H1 (cell line): ENCODE measurements around the gene NEDD4L.

ENCODE experiments used
- EGR1 ChIP-seq: IDR thresholded peaks from 2 replicates; pipeline ENCODE4 v1.6.1; 2011; ENCODE audit warnings: low read depth, low read length, borderline replicate concordance
- JUND ChIP-seq: IDR thresholded peaks from 2 replicates; pipeline ENCODE4 v1.6.1; 2011; ENCODE audit warnings: mild to moderate bottlenecking, improper control_type of control experiment, low read length
- SIN3A ChIP-seq, 2 experiments: IDR thresholded peaks in 1 of 2; conservative IDR thresholded peaks in 1 of 2; 2 replicates each; pipeline ENCODE4 v1.6.1; 2011 to 2012; ENCODE audit warnings: low read length in 2 of 2, improper control_type of control experiment in 1 of 2, low read depth in 1 of 2, mild to moderate bottlenecking in 1 of 2

GRCh38 chr18:58338141-58338540, 294.1 kb downstream of the NEDD4L start:
- TF ChIP-seq JUND, result no peak
- TF ChIP-seq EGR1, result no peak
- TF ChIP-seq SIN3A (conservative IDR thresholded peaks at IDR 0.05 in 1 of 2, IDR thresholded peaks at IDR 0.05 in 1 of 2; ENCODE audit: low read depth in 1 of 2, low read length in 2 of 2), result no peak
